ENCODE measurements around the gene ITGB5. TPM values are rescaled to one million over a fixed set of nuclear protein-coding genes. Genes with fewer than 3 reads are reported as not detected.

Gene ITGB5
- total and polyA plus RNA-seq, 2 donors (not counting 1 experiment from before 2014, with no cell fraction given): 0.15 to 0.54 TPM

DNA sequence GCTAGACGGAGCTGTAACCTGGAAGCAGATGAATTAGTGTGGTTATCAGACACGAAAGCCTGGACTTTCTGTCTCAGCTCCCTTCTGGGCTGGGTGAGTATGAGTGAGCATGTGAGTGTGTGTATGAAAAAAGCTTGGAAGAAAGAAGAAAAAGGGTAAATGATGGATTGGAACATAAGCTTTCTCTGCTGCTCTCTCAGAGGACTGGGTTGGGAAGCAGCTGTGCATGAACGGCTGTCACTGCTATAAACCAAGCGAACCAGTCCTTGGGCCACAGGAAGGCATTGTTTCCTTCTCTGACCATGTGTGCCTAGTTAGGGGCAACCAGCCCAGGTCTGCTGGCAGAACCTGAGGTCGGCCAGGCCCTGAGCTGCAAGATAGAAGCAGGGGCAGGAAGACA lies 119.9 kb downstream of the ITGB5 start:
- Mint-ChIP-seq H3K9me3 (ENCODE audit: insufficient read depth) (no peaks in the 10 kb centered on the region), H3K27ac (no peak overlapping the region), H3K27me3 (peaks cover 29% of the 10 kb centered on the region), H3K4me1 (no peaks in the 10 kb centered on the region), H3K4me3 (no peak overlapping the region)
- peaks cover 0 to 7% (median 3%) of the 10 kb centered on the region in 4 experiments for H3K27me3 ChIP-seq (replicated peaks in 1 of 4; ENCODE audit: control extremely low read depth in 1 of 4, control insufficient read depth in 3 of 4, insufficient read depth in 4 of 4, low read length in 3 of 4)
- DNase-seq (no peak), ATAC-seq (ENCODE audit: low read depth) (no peak)
- H3K27ac ChIP-seq (ENCODE audit: low read length in 2 of 2): no peak overlapping the region
- no peak overlapping the region for H3K4me3 ChIP-seq (ENCODE audit: control extremely low read depth in 1 of 5, extremely low read depth in 1 of 5, insufficient read depth in 1 of 5, low read depth in 2 of 5, low read length in 4 of 5)
- H2AFZ ChIP-seq (ENCODE audit: insufficient read depth, low read depth, low read length, poor library complexity, severe bottlenecking): no peak overlapping the region
- ChIA-PET CTCF (interaction anchor here (0.5 to 1.2 kb wide), 2 partner anchors 135 to 787 kb away, joined by 3 to 4 read pairs; no protein-coding TSS in a partner anchor), POLR2A (no interaction called here)
- H3K9me3 ChIP-seq (ENCODE audit: control extremely low read depth in 1 of 3, control insufficient read depth in 2 of 3, insufficient read depth in 1 of 3, low read length in 2 of 3): no peaks in the 10 kb centered on the region
- no peaks in the 10 kb centered on the region for H4K20me1 ChIP-seq (ENCODE audit: control insufficient read depth, insufficient read depth, low read length, poor library complexity, severe bottlenecking)
- no peaks in the 10 kb centered on the region for H3K79me2 ChIP-seq (ENCODE audit: control insufficient read depth, insufficient read depth, low read length)
- TF ChIP-seq EZH2 (IDR thresholded peaks at IDR 0.05; ENCODE audit: borderline replicate concordance, insufficient read depth, low read depth, low read length, poor library complexity, severe bottlenecking): no peak
- TF ChIP-seq, protein P1, sequence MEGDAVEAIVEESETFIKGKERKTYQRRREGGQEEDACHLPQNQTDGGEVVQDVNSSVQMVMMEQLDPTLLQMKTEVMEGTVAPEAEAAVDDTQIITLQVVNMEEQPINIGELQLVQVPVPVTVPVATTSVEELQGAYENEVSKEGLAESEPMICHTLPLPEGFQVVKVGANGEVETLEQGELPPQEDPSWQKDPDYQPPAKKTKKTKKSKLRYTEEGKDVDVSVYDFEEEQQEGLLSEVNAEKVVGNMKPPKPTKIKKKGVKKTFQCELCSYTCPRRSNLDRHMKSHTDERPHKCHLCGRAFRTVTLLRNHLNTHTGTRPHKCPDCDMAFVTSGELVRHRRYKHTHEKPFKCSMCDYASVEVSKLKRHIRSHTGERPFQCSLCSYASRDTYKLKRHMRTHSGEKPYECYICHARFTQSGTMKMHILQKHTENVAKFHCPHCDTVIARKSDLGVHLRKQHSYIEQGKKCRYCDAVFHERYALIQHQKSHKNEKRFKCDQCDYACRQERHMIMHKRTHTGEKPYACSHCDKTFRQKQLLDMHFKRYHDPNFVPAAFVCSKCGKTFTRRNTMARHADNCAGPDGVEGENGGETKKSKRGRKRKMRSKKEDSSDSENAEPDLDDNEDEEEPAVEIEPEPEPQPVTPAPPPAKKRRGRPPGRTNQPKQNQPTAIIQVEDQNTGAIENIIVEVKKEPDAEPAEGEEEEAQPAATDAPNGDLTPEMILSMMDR (IDR thresholded peaks at IDR 0.05): no peak
- intact Hi-C loops (cut with micrococcal nuclease): no loop called here
- H3K9ac ChIP-seq (ENCODE audit: low read length): no peak overlapping the region
- no peaks in the 10 kb centered on the region for H3K36me3 ChIP-seq (replicated peaks in 1 of 2; ENCODE audit: control extremely low read depth in 1 of 2, control insufficient read depth in 1 of 2, extremely low read depth in 1 of 2, insufficient read depth in 2 of 2, low read length in 1 of 2)
- H3K4me1 ChIP-seq (ENCODE audit: control insufficient read depth in 2 of 2, insufficient read depth in 2 of 2, low read length in 2 of 2): no peaks in the 10 kb centered on the region
- WGBS (ENCODE audit: insufficient coverage): 91% methylated on average over 5 of the region's 5 CpGs
- no peak overlapping the region for H3K4me2 ChIP-seq (replicated peaks; ENCODE audit: low read depth, low read length, poor library complexity, severe bottlenecking)

DNA sequence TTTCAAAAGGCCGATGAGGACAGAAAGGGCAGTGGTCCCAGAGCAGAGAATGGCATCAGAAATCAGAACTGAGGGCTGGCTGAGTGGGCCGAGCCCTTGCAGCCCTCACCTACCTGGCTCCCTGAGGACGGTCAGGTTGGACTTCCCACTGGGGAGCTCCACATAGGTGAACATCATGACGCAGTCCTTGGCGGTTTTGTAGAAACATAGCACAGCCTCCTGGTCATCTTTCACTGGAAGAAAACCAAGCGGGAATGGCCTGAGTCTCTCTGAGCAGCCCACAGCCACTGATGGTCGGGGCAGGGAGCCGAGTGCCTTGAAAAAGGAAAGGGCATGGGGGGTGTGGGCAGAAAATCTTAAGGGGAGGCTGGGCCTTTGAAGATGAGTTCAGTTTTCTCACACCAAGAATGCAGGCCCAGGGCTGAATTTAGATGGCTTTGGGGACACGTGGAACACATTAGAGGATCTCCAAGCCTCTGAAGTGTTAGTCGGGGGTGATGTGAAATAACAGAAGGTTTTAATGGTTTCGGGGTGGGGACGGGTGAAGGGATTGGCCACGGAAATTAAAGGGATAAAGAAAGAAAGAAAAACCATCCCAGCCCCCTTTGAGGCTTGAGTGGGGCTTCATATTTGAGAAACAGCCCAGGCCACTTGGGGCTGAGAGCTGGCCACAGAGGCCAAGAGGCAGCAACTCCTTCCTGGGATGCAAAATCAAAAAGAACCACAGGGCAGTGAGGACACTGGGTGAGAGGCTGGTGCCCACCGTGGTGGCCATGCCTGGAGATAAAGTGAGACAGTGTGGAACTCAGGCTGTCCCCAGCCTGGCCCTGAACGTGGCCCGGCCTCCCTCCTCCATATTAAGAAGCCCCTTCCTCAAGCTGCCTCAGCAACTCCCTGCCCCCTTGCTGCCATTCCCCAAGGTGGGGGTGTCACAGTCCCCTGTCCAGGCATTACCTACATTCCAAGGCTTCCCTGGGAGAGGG lies 120.8 kb downstream of the ITGB5 start:
- H3K36me3 ChIP-seq (replicated peaks in 1 of 2; ENCODE audit: control extremely low read depth in 1 of 2, control insufficient read depth in 1 of 2, extremely low read depth in 1 of 2, insufficient read depth in 2 of 2, low read length in 1 of 2): no peaks in the 10 kb centered on the region
- peaks cover under 1% of the 10 kb centered on the region for H3K4me1 Mint-ChIP-seq
- ChIA-PET POLR2A (no interaction called here), CTCF (interaction anchor here (0.5 kb wide), 1 partner anchor 786 kb away, joined by 4 read pairs; no protein-coding TSS in a partner anchor)
- no peak overlapping the region for H3K27ac Mint-ChIP-seq
- no peak overlapping the region for H3K27ac ChIP-seq (ENCODE audit: low read length in 2 of 2)
- no peaks in the 10 kb centered on the region for H3K9me3 Mint-ChIP-seq (ENCODE audit: insufficient read depth)
- no peaks in the 10 kb centered on the region for H3K79me2 ChIP-seq (ENCODE audit: control insufficient read depth, insufficient read depth, low read length)
- intact Hi-C loops (cut with micrococcal nuclease): no loop called here
- 89% methylated on average over 9 of the region's 16 CpGs for WGBS (ENCODE audit: insufficient coverage)
- peaks cover 0 to 2% (median 0%) of the 10 kb centered on the region in 4 experiments for H3K27me3 ChIP-seq (replicated peaks in 1 of 4; ENCODE audit: control extremely low read depth in 1 of 4, control insufficient read depth in 3 of 4, insufficient read depth in 4 of 4, low read length in 3 of 4)
- peaks cover 23% of the 10 kb centered on the region for H3K27me3 Mint-ChIP-seq
- H3K9me3 ChIP-seq (ENCODE audit: control extremely low read depth in 1 of 3, control insufficient read depth in 2 of 3, insufficient read depth in 1 of 3, low read length in 2 of 3): no peaks in the 10 kb centered on the region
- DNase-seq: no peak
- TF ChIP-seq, protein P1 (IDR thresholded peaks at IDR 0.05): no peak
- TF ChIP-seq EZH2 (IDR thresholded peaks at IDR 0.05; ENCODE audit: borderline replicate concordance, insufficient read depth, low read depth, low read length, poor library complexity, severe bottlenecking): no peak
- H4K20me1 ChIP-seq (ENCODE audit: control insufficient read depth, insufficient read depth, low read length, poor library complexity, severe bottlenecking): no peaks in the 10 kb centered on the region
- no peak overlapping the region for H2AFZ ChIP-seq (ENCODE audit: insufficient read depth, low read depth, low read length, poor library complexity, severe bottlenecking)
- peaks cover 0 to 2% of the 10 kb centered on the region in 2 donors for H3K4me1 ChIP-seq (ENCODE audit: control insufficient read depth in 2 of 2, insufficient read depth in 2 of 2, low read length in 2 of 2)
- no peak for ATAC-seq (ENCODE audit: low read depth)
- no peak overlapping the region for H3K4me2 ChIP-seq (replicated peaks; ENCODE audit: low read depth, low read length, poor library complexity, severe bottlenecking)
- no peak overlapping the region for H3K4me3 Mint-ChIP-seq
- no peak overlapping the region for H3K9ac ChIP-seq (ENCODE audit: low read length)
- no peak overlapping the region for H3K4me3 ChIP-seq (ENCODE audit: control extremely low read depth in 1 of 5, extremely low read depth in 1 of 5, insufficient read depth in 1 of 5, low read depth in 2 of 5, low read length in 4 of 5)
